Nephron progenitor cell (in vitro differentiated cells): Measurements from ENCODE around the gene CCNC.
A peak's percentile ranks its signal among the peaks of the same experiment; 100 is the strongest.

Experiments used
- DNase-seq: peaks from one replicate; pipeline ENCODE4 v3.0.0; 2021
- H3K27ac Mint-ChIP-seq: 2 replicates; pipeline ENCODE4 v1.8.0; 2021; ENCODE audit warnings: mild to moderate bottlenecking, moderate library complexity, mixed read lengths
- H3K27me3 Mint-ChIP-seq: 2 replicates; pipeline ENCODE4 v1.8.0; 2021; ENCODE audit warnings: mild to moderate bottlenecking, low read depth, mixed read lengths; ENCODE audit not compliant: poor library complexity
- H3K36me3 Mint-ChIP-seq: 2 replicates; pipeline ENCODE4 v1.8.0; 2021; ENCODE audit warnings: low read depth, mixed read lengths
- H3K4me1 Mint-ChIP-seq: 2 replicates; pipeline ENCODE4 v1.8.0; 2021; ENCODE audit warnings: mixed read lengths
- H3K4me3 Mint-ChIP-seq: 2 replicates; pipeline ENCODE4 v1.8.0; 2021; ENCODE audit warnings: mild to moderate bottlenecking, moderate library complexity, mixed read lengths
- H3K9me3 Mint-ChIP-seq: 2 replicates; pipeline ENCODE4 v1.8.0; 2021; ENCODE audit warnings: mild to moderate bottlenecking, moderate library complexity, mixed read lengths
- CTCF ChIP-seq: fragments of 200-600 bp; sonication (generic); IDR thresholded peaks from 2 replicates; pipeline ENCODE4 v1.5.0; 2021; ENCODE audit warnings: antibody characterized with exemption

CCNC gene

GRCh38 chr6:99607416-99608036 lies 39.1 kb upstream of the CCNC start:
- H3K36me3 Mint-ChIP-seq, result no peaks in the 10 kb centered on the region
- TF ChIP-seq CTCF, result no peak
- peaks cover 36% of the 10 kb centered on the region for H3K4me1 Mint-ChIP-seq
- no peak overlapping the region for H3K4me3 Mint-ChIP-seq
- H3K27ac Mint-ChIP-seq, result no peak overlapping the region
- H3K9me3 Mint-ChIP-seq, result no peaks in the 10 kb centered on the region
- peaks cover 100% of the 10 kb centered on the region for H3K27me3 Mint-ChIP-seq
- DNase-seq, result peak; percentile 42

- Mint-ChIP-seq H3K36me3 (no peaks in the 10 kb centered on the region), H3K4me3 (no peak within 1 kb of the TSS), H3K4me1 (peaks cover 38% of the 10 kb centered on the region), H3K27me3 (peaks cover 100% of the 10 kb centered on the region), H3K27ac (no peak within 1 kb of the TSS), H3K9me3 (no peaks in the 10 kb centered on the region)
- DNase-seq, result peak; percentile 34
- TF ChIP-seq CTCF, result no peak
Measured at GRCh38 chr6:99606656-99607415, 38.4 kb upstream of the CCNC start, which contains the start of gene PRDM13. Gene PRDM13, plus strand, starts transcription at chr6:99606833. Its CDS starts 202 bp downstream, at chr6:99607035.

GRCh38 chr6:99605911-99606655 lies 37.6 kb upstream of the CCNC start:
- Mint-ChIP-seq H3K9me3 (no peaks in the 10 kb centered on the region), H3K27me3 (peaks cover 100% of the 10 kb centered on the region), H3K27ac (no peak overlapping the region), H3K4me1 (peaks cover 38% of the 10 kb centered on the region), H3K4me3 (no peak overlapping the region), H3K36me3 (no peaks in the 10 kb centered on the region)
- TF ChIP-seq CTCF, result no peak
- no peak for DNase-seq

- H3K4me3 Mint-ChIP-seq, result no peak overlapping the region
- H3K27ac Mint-ChIP-seq, result no peak overlapping the region
- peaks cover 38% of the 10 kb centered on the region for H3K4me1 Mint-ChIP-seq
- H3K27me3 Mint-ChIP-seq, result peaks cover 100% of the 10 kb centered on the region
- TF ChIP-seq CTCF, result no peak
- H3K9me3 Mint-ChIP-seq, result no peaks in the 10 kb centered on the region
- no peaks in the 10 kb centered on the region for H3K36me3 Mint-ChIP-seq
- DNase-seq, result no peak
Measured at GRCh38 chr6:99605074-99605734, 36.7 kb upstream of the CCNC start.

GRCh38 chr6:99604166-99605073 lies 36.0 kb upstream of the CCNC start:
- Mint-ChIP-seq H3K27ac (no peak overlapping the region), H3K27me3 (peaks cover 100% of the 10 kb centered on the region), H3K36me3 (no peaks in the 10 kb centered on the region), H3K4me3 (peak overlapping the region; percentile 74), H3K9me3 (no peaks in the 10 kb centered on the region), H3K4me1 (peaks cover 38% of the 10 kb centered on the region)
- no peak for TF ChIP-seq CTCF
- peak; percentile 69 for DNase-seq
